Breast epithelium (tissue), 3 donors: ENCODE data around the gene CHI3L2.

Experiments
- CTCF ChIP-seq, 3 donors: fragments of 450-650 bp; IDR thresholded peaks; one replicate each; pipeline ENCODE4 v1.5.1; 2016 to 2017; ENCODE audit warnings: antibody characterized with exemption in 3 of 3, mild to moderate bottlenecking in 3 of 3, moderate library complexity in 3 of 3
- POLR2A ChIP-seq: fragments of 450-650 bp; IDR thresholded peaks from one replicate; pipeline ENCODE4 v1.6.1; 2016; ENCODE audit warnings: antibody characterized with exemption, mild to moderate bottlenecking, moderate library complexity
- POLR2AphosphoS5 ChIP-seq, 3 donors: sonication (generic); formaldehyde crosslinking; IDR thresholded peaks; one replicate each; pipeline ENCODE4 v1.6.1; 2017; ENCODE audit warnings: antibody characterized with exemption in 3 of 3

GRCh38 chr1:111290104-111290503 is 62.6 kb downstream of the CHI3L2 start:
- TF ChIP-seq CTCF (IDR thresholded peaks at IDR 0.05) (no peak), POLR2A (no peak), POLR2AphosphoS5 (IDR thresholded peaks at IDR 0.05) (no peak)
